SK-N-SH treated with all-trans-retinoic acid at 6 μM for 48 hours (cell line): Measurements from ENCODE around the gene CREB1.

Source experiments
- ATAC-seq: fragments of 200-7000 bp; cut with Tn5 transposase; 3 replicates; pipeline ENCODE4 v1.9.1; 2020; ENCODE audit warnings: mild to moderate bottlenecking, moderate library complexity
- ARNTL ChIP-seq: fragments of 450-650 bp; formaldehyde crosslinking; IDR thresholded peaks from 2 replicates; pipeline ENCODE4 v1.5.0; 2020; ENCODE audit warnings: low read depth, mild to moderate bottlenecking, moderate library complexity, borderline replicate concordance
- CSDC2 ChIP-seq: fragments of 250-450 bp; sonication (Bioruptor Pico); IDR thresholded peaks from 2 replicates; pipeline ENCODE4 v1.5.0; 2020; ENCODE audit warnings: mild to moderate bottlenecking, moderate library complexity
- CSRNP3 ChIP-seq: fragments of 250-450 bp; sonication (Bioruptor Pico); IDR thresholded peaks from 2 replicates; pipeline ENCODE4 v1.5.1; 2021; ENCODE audit warnings: mild to moderate bottlenecking, moderate library complexity
- ESRRG ChIP-seq: fragments of 250-450 bp; sonication (Bioruptor Pico); IDR thresholded peaks from 2 replicates; pipeline ENCODE4 v1.6.1; 2021; ENCODE audit warnings: mild to moderate bottlenecking
- GLIS3 ChIP-seq: fragments of 250-450 bp; sonication (Bioruptor Pico); IDR thresholded peaks from 2 replicates; pipeline ENCODE4 v1.5.0; 2020; ENCODE audit warnings: mild to moderate bottlenecking, moderate library complexity
- ISL1 ChIP-seq: fragments of 250-450 bp; sonication (Bioruptor Pico); IDR thresholded peaks from 2 replicates; pipeline ENCODE4 v2.1.2; 2022; ENCODE audit warnings: mild to moderate bottlenecking, moderate library complexity
- PPARA ChIP-seq: fragments of 250-450 bp; sonication (Bioruptor Pico); IDR thresholded peaks from 2 replicates; pipeline ENCODE4 v1.5.0; 2020; ENCODE audit warnings: mild to moderate bottlenecking, borderline replicate concordance
- RARB ChIP-seq: fragments of 250-450 bp; sonication (Bioruptor Pico); IDR thresholded peaks from 2 replicates; pipeline ENCODE4 v1.8.0; 2021; ENCODE audit warnings: mild to moderate bottlenecking, moderate library complexity
- SNAI2 ChIP-seq: fragments of 250-450 bp; sonication (Bioruptor Pico); IDR thresholded peaks from 2 replicates; pipeline ENCODE4 v1.5.0; 2020; ENCODE audit warnings: mild to moderate bottlenecking, moderate library complexity
- TCF4 ChIP-seq: fragments of 250-450 bp; sonication (Bioruptor Pico); IDR thresholded peaks from 2 replicates; pipeline ENCODE4 v1.8.0; 2021; ENCODE audit warnings: mild to moderate bottlenecking, moderate library complexity, borderline replicate concordance
- TOX ChIP-seq: fragments of 250-450 bp; sonication (Bioruptor Pico); IDR thresholded peaks from 2 replicates; pipeline ENCODE4 v1.8.0; 2021; ENCODE audit warnings: mild to moderate bottlenecking, moderate library complexity, borderline replicate concordance
- TSHZ2 ChIP-seq: fragments of 250-450 bp; sonication (Bioruptor Pico); IDR thresholded peaks from 2 replicates; pipeline ENCODE4 v1.5.0; 2020; ENCODE audit warnings: mild to moderate bottlenecking, moderate library complexity
- ZC3H10 ChIP-seq: fragments of 250-450 bp; sonication (Bioruptor Pico); IDR thresholded peaks from 2 replicates; pipeline ENCODE4 v1.5.1; 2021; ENCODE audit warnings: mild to moderate bottlenecking, moderate library complexity
- ZNF70 ChIP-seq: fragments of 450-650 bp; formaldehyde crosslinking; IDR thresholded peaks from 2 replicates; pipeline ENCODE4 v1.5.0; 2020; ENCODE audit warnings: mild to moderate bottlenecking, moderate library complexity
- ZNF8 ChIP-seq: fragments of 450-650 bp; formaldehyde crosslinking; IDR thresholded peaks from 2 replicates; pipeline ENCODE4 v1.5.0; 2020; ENCODE audit warnings: mild to moderate bottlenecking, moderate library complexity
- TF ChIP-seq, protein P1 (sequence below): fragments of 250-450 bp; sonication (Bioruptor Pico); IDR thresholded peaks from 2 replicates; pipeline ENCODE4 v1.8.0; 2021; ENCODE audit warnings: low read depth, mild to moderate bottlenecking, moderate library complexity, borderline replicate concordance
- TF ChIP-seq, protein P2 (sequence below): fragments of 250-450 bp; sonication (Bioruptor Pico); IDR thresholded peaks from 2 replicates; pipeline ENCODE4 v1.8.0; 2020; ENCODE audit warnings: mild to moderate bottlenecking, moderate library complexity, borderline replicate concordance

CREB1 gene

GRCh38 chr2:207483477-207483876 lies 46.3 kb upstream of the CREB1 start:
- ATAC-seq, result no peak; the same call in 2 of the 3 replicates
- TF ChIP-seq TCF4 (CRISPR knock-in tag), result no peak
- TF ChIP-seq ZC3H10 (CRISPR knock-in tag), result no peak
- TF ChIP-seq ZNF8 (CRISPR knock-in tag), result no peak
- no peak for TF ChIP-seq ESRRG (CRISPR knock-in tag)
- no peak for TF ChIP-seq GLIS3 (CRISPR knock-in tag)
- TF ChIP-seq, protein P1, sequence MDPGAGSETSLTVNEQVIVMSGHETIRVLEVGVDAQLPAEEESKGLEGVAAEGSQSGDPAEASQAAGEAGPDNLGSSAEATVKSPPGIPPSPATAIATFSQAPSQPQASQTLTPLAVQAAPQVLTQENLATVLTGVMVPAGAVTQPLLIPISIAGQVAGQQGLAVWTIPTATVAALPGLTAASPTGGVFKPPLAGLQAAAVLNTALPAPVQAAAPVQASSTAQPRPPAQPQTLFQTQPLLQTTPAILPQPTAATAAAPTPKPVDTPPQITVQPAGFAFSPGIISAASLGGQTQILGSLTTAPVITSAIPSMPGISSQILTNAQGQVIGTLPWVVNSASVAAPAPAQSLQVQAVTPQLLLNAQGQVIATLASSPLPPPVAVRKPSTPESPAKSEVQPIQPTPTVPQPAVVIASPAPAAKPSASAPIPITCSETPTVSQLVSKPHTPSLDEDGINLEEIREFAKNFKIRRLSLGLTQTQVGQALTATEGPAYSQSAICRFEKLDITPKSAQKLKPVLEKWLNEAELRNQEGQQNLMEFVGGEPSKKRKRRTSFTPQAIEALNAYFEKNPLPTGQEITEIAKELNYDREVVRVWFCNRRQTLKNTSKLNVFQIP (CRISPR knock-in tag), result no peak
- no peak for TF ChIP-seq PPARA (CRISPR knock-in tag)
- TF ChIP-seq, protein P2, sequence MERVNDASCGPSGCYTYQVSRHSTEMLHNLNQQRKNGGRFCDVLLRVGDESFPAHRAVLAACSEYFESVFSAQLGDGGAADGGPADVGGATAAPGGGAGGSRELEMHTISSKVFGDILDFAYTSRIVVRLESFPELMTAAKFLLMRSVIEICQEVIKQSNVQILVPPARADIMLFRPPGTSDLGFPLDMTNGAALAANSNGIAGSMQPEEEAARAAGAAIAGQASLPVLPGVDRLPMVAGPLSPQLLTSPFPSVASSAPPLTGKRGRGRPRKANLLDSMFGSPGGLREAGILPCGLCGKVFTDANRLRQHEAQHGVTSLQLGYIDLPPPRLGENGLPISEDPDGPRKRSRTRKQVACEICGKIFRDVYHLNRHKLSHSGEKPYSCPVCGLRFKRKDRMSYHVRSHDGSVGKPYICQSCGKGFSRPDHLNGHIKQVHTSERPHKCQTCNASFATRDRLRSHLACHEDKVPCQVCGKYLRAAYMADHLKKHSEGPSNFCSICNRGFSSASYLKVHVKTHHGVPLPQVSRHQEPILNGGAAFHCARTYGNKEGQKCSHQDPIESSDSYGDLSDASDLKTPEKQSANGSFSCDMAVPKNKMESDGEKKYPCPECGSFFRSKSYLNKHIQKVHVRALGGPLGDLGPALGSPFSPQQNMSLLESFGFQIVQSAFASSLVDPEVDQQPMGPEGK (CRISPR knock-in tag), result no peak
- no peak for TF ChIP-seq CSDC2 (CRISPR knock-in tag)
- no peak for TF ChIP-seq ISL1 (CRISPR knock-in tag)
- no peak for TF ChIP-seq ARNTL (CRISPR knock-in tag)
- no peak for TF ChIP-seq RARB (CRISPR knock-in tag)
- TF ChIP-seq SNAI2 (CRISPR knock-in tag), result no peak
- no peak for TF ChIP-seq TSHZ2 (CRISPR knock-in tag)

GRCh38 chr2:207484444-207485391 lies 45.0 kb upstream of the CREB1 start:
- peak; percentile 5; the same call in 1 of the 3 replicates for ATAC-seq

More at GRCh38 chr2:207484444-207485391, 45.0 kb upstream of the CREB1 start:
- TF ChIP-seq CSRNP3 (CRISPR knock-in tag), result no peak
- TF ChIP-seq, protein P1 (CRISPR knock-in tag), result no peak
- no peak for TF ChIP-seq SNAI2 (CRISPR knock-in tag)
- TF ChIP-seq, protein P2 (CRISPR knock-in tag), result no peak
- TF ChIP-seq ISL1 (CRISPR knock-in tag), result no peak
- no peak for TF ChIP-seq ZNF8 (CRISPR knock-in tag)
- TF ChIP-seq ZNF70, result no peak
- no peak for TF ChIP-seq GLIS3 (CRISPR knock-in tag)
- TF ChIP-seq TOX (CRISPR knock-in tag), result no peak
